CD4-positive, alpha-beta T cell treated with Interleukin-17A for 4 hours (primary cell): ENCODE results near the gene SLC38A11.

ENCODE experiments used
- DNase-seq: peaks from one replicate; pipeline ENCODE4 v3.0.0-alpha.2; 2020; ENCODE audit warnings: mixed read lengths

SLC38A11 gene

GRCh38 chr2:164913640-164914350 lies 41.5 kb downstream of the SLC38A11 start:
- no peak for DNase-seq

- DNase-seq: no peak
Measured at GRCh38 chr2:164913011-164913410, 42.3 kb downstream of the SLC38A11 start.

DNA sequence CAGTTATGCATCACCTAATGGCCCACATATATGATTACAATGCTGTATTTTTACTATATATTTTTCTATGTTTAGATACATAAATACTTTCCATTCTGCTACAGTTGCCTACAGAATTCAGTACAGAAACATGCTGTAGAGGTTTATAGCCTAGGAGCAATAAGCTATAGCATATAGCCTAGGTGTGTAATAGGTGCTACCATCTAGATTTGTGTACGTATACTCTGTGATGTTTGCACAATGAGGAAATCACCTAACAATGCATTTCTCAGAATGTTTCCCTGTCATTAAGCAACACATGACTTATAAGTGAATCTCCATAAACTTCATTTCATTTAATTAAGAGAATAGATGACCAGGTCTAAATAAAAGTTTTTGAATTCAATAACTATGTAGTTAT lies 43.5 kb downstream of the SLC38A11 start:
- no peak for DNase-seq

- DNase-seq: no peak
Measured at GRCh38 chr2:164910101-164910899, 45.0 kb downstream of the SLC38A11 start.

DNA sequence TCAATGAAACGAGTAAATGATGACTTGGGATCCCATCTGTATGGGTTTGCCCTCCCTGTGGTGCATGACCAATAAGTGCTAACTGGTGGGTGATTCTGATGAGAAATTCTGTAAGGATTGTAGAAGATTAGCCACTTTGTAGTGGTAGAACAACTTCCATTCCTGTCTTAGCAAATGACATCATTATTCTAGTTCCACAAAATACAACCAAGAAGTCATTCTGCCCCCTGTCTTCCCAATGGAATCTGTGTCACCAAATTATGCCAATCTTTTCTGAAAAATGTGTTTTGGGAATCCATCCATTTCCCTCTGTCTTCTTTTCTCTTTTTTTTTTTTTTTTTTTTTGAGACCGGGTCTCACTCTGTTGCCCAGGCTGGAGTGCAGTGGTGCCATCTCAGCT lies 48.4 kb downstream of the SLC38A11 start:
- no peak for DNase-seq

DNA sequence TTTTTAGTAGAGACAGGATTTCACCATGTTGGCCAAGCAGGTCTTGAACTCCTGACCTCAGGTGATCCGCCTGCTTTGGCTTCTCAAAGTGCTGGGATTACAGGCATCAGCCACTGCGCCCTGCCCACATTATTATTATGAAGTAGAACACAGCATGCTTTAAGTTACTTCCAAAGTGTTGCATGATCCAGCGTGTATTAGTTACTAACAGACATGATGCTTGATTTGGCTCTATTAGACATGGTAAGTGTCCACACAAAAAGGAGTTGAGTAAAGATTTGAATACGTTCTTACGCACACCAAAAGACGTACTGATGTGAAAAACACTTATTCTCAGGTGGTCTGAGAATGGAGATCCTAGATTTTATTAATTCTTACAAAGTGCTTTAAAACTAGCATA lies 50.0 kb downstream of the SLC38A11 start:
- no peak for DNase-seq

DNA sequence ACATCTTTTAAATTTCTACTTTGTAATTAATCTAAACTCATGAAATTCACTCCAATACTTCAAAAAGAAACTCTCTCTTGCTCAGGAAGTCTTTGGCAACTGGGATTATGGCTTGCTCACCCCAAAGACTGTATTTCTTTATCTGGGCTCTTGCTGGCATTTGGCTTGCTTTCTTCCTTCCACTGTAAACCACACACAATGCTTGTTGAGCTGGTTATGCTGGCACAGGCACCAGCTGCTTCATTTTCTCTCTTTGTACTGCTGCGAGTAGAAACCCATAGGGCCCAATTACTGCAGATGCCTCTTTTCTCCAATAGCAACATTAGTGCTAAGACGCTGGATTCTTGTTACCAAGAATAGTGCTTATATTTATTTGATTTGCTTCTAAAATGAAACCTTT lies 51.4 kb downstream of the SLC38A11 start:
- no peak for DNase-seq

DNA sequence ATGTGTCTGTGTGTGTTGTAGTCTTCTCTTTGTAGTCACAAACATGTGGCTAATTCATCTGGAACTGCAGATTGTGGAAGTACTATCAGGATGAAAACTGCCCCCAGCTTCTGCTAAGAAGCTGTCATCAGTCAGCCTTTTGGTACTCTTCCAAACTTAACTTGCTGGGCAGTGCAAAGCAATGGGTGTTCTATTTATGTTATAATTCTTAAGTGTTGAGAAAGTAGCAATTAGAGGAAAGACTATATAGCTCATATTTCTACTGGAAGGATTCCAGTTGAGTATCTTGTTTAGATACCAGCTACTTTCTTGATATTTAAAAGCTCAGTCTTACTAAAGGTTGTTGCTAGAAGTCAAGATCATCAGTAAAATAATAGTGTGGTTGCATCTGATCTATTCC lies 52.1 kb downstream of the SLC38A11 start:
- DNase-seq: no peak

DNA sequence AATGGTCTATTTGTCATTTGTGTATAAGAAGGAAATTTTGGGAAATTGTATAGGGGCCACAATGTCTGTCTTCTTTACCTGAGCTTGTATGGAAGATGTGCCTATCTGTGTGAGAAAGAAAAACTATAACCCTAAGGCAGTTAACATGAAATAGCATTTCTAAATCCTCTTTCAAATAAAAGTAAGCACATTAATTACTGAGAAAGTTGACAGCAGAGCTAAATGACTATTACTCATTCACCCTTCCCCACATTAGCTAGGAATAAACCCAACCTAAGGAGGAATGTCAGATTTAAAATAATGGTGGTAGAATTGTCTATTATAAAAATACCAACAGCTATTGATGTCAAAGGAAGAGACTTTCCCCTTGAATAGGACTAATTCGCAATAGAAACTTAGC lies 56.2 kb downstream of the SLC38A11 start:
- no peak for DNase-seq

- DNase-seq: no peak
Measured at GRCh38 chr2:164898475-164898874, 56.9 kb downstream of the SLC38A11 start.

DNA sequence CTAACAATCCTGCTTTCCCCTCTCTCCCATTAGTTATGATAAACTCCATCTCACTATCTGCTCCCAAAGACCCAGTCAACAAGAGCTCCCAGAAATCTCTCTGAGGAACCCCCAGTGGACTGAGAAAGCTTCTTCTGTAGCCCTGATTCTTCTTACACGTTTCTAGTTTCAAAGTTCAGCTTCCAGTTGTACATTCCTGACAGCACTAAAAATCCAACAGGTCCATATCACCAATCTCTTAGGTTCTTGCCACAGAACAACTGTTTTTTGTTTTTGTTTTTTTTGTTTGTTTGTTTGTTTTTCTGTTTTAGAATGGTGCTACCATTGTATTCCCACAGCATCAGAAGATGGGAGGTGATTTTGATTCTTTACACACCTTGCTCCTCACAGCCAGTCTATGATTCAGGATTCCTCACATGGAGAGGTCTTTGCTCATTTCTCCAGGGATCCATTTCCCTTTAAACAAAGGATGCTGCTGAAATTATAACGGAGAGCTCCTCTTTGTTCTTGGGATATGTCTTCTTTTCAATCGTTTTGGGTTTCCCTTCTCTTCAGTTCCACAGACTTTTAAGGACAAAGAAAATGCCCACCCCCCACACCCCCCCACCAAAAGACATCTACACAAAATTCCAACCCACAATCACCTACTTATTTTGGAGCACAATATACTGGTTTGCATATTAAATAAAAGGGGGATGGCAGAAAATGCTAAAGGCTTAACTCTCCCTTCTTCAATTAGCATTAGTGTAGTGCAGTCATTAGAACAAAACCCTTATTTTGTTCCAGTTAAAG lies 57.7 kb downstream of the SLC38A11 start:
- no peak for DNase-seq

- no peak for DNase-seq
Measured at GRCh38 chr2:164896634-164897355, 58.5 kb downstream of the SLC38A11 start.

GRCh38 chr2:164896226-164896625 lies 59.1 kb downstream of the SLC38A11 start:
- DNase-seq: no peak

DNA sequence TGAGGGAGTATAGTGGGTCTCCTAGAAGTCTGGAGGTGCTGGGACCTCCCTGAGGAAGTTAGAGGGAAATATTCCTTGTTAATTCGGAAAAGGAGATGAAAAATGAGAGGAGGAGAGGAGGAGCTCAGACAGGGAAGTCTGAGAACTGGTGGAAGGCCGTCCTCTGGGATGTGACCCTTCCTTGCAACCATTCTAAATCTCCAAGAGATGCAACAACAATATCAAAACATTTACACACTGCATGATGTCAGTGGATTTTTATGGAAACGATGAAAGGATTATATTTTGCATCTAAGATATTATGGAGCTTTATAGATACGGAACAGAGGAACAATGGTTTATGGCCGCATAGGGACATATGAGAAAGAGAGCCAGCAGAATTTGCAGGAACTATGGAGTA lies 63.9 kb downstream of the SLC38A11 start:
- DNase-seq: no peak

- DNase-seq: no peak
Measured at GRCh38 chr2:164890544-164890943, 64.8 kb downstream of the SLC38A11 start.

GRCh38 chr2:164888592-164888991 lies 66.7 kb downstream of the SLC38A11 start:
- DNase-seq: no peak

GRCh38 chr2:164887434-164888144 lies 67.7 kb downstream of the SLC38A11 start:
- no peak for DNase-seq

- DNase-seq: no peak
Measured at GRCh38 chr2:164882276-164882675, 73.0 kb downstream of the SLC38A11 start.

DNA sequence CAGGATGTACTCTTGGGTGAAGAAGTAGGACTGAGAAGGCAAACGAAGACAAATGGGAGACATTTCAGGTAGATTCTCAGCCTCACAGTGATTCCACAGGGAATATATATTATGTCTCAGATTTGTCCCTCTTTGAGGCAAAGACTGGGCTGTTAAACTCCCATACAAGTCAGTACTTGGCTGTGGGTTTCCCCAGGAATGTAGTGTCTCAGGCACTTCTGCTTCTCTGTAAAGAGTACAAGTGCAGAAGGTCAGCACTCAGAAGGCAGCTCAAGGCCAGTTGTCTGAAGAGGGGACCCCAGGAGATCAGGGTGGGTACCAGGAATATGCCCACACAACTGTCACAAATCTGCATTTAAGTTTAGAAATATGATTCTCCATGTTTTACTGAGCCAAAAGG lies 73.8 kb downstream of the SLC38A11 start:
- DNase-seq: no peak

DNA sequence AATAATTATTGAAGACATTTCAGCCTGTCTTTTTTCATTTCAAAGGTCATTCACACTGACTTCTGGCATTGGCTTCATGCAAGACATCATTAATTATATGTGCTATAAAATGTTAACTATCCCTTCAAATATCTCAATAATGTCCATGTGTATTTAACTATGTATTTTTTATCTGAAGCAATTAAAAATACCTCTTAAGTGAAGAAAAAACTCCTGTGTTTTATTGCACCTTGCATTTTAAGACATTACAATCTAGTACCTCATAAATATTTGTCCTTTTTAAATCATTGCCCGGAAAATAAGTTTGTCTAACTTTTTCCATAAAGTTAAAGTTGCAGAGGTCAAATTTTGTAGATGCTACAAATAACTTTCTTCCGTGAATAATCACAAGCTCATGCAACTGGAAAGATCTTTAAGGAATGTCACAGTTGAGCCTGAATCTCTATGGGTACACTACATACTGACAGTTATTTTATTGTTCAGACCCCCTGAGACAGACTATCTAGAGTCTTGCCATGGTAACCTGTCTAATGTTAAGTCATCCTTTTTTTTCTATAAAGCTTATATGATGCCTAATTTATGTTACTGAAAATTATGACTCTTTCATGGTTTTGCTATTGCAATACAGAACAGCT lies 75.3 kb downstream of the SLC38A11 start:
- DNase-seq: no peak

DNA sequence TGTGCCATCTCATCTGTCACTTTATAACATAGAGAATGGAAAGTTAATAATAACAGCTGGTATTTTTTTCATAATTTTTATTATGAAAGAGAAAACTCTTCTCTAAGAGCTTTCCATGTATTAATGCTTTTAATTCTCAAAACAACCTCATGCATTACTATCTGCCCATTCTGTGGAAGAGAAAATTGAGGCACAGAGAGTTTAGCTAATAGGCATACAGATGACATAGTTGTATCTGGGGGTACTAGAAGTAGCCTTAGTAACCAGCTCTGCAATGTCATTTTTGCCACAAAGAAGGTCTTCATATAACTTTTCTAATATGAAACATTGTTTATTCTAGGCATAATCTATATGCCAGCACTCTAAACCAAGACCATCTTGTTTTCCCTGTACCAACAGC lies 77.4 kb downstream of the SLC38A11 start:
- no peak for DNase-seq

DNA sequence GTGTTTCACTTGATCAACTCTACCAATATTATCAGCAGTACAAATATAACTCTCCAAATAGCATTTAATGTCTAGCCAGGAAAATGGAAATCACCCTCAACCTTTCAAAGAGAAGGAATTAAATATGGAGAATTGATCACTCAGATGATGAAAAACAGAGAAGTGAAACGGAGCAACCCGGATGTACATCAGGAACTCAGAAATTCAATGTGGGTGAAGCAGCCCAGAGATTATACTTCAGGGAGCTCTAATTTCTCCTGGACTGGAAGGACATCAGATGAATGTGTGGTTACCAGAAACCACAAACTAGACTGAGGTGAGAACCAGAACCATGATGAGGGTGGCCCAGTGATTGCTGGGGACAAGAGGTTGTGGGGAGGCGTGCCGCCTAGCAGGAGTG lies 78.2 kb downstream of the SLC38A11 start:
- DNase-seq: no peak
